HPDE6-E6E7 (cell line): Measurements from ENCODE around the gene PGAP1.

Source experiments
- DNase-seq: peaks from one replicate; pipeline ENCODE4 v3.0.0; 2011; ENCODE audit warnings: missing footprints; ENCODE audit errors: extremely low spot score

Gene PGAP1

DNA sequence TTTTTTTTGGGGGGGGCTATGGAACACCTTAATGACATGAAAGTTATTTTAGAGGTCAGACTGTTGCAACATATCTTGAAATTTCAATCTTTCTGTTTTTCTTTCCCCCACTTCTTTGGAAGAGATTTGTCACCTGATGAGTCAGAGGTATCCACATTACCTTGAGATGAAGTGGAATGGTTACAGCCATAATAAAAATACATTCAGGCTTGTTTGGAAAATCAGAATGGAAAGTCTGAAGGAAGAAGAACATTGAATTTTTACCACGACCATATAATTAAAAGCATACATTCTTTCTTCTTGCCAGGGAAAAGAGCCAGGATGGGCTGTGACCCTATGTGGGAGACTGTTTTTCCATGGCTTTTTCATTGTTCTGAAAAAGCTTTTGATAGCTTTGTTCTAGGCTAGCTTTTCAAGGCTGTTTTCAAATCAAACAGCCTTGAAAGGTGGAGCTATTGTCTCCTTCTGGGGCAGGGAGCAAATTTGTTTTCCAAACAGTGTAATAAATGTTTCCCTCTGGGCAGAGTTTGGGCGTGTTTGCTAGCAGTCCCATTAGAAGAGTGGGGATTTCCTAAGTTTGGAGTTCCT, 124.7 kb downstream of the PGAP1 start:
- peak; percentile 25 for DNase-seq

GRCh38 chr2:196798980-196799379, 127.5 kb downstream of the PGAP1 start:
- DNase-seq: no peak

- DNase-seq: no peak
Measured at GRCh38 chr2:196792865-196793264, 133.6 kb downstream of the PGAP1 start.

DNA sequence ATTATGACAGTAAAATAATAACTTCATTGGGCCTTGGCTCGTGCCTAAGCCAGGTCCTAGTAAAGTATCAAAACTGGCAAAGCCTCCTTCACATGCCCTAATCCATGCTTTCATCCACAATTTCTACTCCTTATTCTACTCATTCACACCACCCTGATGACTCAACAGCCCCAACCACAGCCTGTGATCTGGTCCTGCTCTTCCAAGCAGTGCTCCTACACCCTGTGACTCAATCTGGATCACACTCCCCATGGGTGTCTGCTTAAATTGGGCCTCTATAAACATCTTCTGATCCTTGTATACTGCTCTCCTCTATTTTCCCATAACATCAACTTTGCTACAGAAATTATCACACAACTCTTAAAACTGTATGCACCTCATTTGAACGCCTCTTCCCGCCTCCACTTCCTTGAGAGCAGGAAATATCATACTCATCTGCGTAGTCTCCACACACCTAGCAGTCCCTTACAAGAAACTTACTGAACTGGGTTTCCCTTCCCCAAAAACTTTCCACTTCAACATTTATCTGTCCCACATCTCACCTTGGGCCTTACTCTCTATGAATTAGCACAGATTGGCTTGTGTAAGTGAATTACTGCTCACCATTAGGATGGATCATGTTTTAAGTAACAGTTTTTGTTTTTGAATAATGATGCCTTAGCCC, 142.9 kb downstream of the PGAP1 start:
- peak; percentile 27 for DNase-seq
